Testis (tissue), 2 donors: ENCODE results near the gene ELAPOR1.

Experiments used
- CTCF ChIP-seq, 3 experiments: fragments of 450-650 bp in 2 of 3; fragments of 200-600 bp in 1 of 3; sonication (generic) in 1 of 3; IDR thresholded peaks; one replicate each; pipeline ENCODE4 v1.5.1; 2016 to 2019; ENCODE audit warnings: antibody characterized with exemption in 3 of 3, mild to moderate bottlenecking in 2 of 3, moderate library complexity in 1 of 3
- POLR2A ChIP-seq: fragments of 450-650 bp; IDR thresholded peaks from one replicate; pipeline ENCODE4 v1.6.1; 2017; ENCODE audit warnings: antibody characterized with exemption, mild to moderate bottlenecking, moderate library complexity

GRCh38 chr1:109083501-109083900 lies 30.4 kb upstream of the ELAPOR1 start:
- TF ChIP-seq CTCF (IDR thresholded peaks at IDR 0.05) (no peak), POLR2A (no peak)
